Measurements from ENCODE around the gene NRF1.

DNA sequence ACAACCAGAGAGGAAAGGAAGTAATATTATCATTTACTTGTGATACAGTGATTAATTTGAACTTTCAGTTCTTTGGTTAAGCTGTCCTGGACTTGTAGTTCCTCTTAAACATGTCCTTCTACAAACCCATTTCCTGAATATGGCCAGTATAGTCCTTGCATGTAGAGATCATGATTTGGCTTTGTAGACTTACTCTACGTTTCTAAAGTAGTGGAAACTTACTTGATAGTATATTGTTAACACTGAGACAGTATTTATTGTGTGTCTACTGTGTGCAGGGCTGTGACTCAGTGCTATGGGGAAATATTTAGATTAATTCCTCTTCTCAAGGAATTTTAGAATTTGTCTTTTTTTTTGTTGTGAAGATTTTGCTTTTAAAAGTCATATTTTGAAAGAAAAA lies 109.5 kb downstream of the NRF1 start:
- TF ChIP-seq, protein P1, sequence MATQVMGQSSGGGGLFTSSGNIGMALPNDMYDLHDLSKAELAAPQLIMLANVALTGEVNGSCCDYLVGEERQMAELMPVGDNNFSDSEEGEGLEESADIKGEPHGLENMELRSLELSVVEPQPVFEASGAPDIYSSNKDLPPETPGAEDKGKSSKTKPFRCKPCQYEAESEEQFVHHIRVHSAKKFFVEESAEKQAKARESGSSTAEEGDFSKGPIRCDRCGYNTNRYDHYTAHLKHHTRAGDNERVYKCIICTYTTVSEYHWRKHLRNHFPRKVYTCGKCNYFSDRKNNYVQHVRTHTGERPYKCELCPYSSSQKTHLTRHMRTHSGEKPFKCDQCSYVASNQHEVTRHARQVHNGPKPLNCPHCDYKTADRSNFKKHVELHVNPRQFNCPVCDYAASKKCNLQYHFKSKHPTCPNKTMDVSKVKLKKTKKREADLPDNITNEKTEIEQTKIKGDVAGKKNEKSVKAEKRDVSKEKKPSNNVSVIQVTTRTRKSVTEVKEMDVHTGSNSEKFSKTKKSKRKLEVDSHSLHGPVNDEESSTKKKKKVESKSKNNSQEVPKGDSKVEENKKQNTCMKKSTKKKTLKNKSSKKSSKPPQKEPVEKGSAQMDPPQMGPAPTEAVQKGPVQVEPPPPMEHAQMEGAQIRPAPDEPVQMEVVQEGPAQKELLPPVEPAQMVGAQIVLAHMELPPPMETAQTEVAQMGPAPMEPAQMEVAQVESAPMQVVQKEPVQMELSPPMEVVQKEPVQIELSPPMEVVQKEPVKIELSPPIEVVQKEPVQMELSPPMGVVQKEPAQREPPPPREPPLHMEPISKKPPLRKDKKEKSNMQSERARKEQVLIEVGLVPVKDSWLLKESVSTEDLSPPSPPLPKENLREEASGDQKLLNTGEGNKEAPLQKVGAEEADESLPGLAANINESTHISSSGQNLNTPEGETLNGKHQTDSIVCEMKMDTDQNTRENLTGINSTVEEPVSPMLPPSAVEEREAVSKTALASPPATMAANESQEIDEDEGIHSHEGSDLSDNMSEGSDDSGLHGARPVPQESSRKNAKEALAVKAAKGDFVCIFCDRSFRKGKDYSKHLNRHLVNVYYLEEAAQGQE (IDR thresholded peaks at IDR 0.05; ENCODE audit: low read depth): no peak
- TF ChIP-seq, protein P2, sequence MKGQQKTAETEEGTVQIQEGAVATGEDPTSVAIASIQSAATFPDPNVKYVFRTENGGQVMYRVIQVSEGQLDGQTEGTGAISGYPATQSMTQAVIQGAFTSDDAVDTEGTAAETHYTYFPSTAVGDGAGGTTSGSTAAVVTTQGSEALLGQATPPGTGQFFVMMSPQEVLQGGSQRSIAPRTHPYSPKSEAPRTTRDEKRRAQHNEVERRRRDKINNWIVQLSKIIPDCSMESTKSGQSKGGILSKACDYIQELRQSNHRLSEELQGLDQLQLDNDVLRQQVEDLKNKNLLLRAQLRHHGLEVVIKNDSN (IDR thresholded peaks at IDR 0.05): no peak
- no peak for TF ChIP-seq TEAD4 (IDR thresholded peaks at IDR 0.05)
- no peak for TF ChIP-seq FOXM1 (IDR thresholded peaks at IDR 0.05; ENCODE audit: borderline replicate concordance, low read depth)

Data from Ishikawa (cell line).